Activated CD8-positive, alpha-beta memory T cell treated with anti-CD3 and anti-CD28 coated beads, Interleukin-2, amount 50 U/mL, for 24 hours (primary cell): ENCODE results near the gene WDR47.
"Not testable (repeated sequence)": the region's sequence is repeated elsewhere in the genome, so short reads cannot be mapped to it uniquely, and the experiment has no call there.

Experiments used
- DNase-seq: peaks from one replicate; pipeline ENCODE4 v3.0.0-alpha.2; 2020; ENCODE audit errors: extremely low read depth

Gene WDR47

GRCh38 chr1:108962681-108963051 is 79.2 kb downstream of the WDR47 start:
- no peak for DNase-seq

GRCh38 chr1:108961752-108962486 is 80.0 kb downstream of the WDR47 start:
- no peak for DNase-seq

GRCh38 chr1:108961198-108961597 is 80.7 kb downstream of the WDR47 start:
- DNase-seq: no peak

GRCh38 chr1:108960719-108961118 is 81.2 kb downstream of the WDR47 start:
- no peak for DNase-seq

GRCh38 chr1:108957888-108958287 is 84.0 kb downstream of the WDR47 start:
- no peak for DNase-seq

- DNase-seq: no peak
These were observed 86.0 kb downstream of the WDR47 start for GRCh38 chr1:108955881-108956280.

GRCh38 chr1:108955111-108955510 is 86.8 kb downstream of the WDR47 start:
- DNase-seq: no peak

GRCh38 chr1:108953452-108953851 is 88.5 kb downstream of the WDR47 start:
- DNase-seq: no peak

- no peak for DNase-seq
These were observed 90.7 kb downstream of the WDR47 start for GRCh38 chr1:108951242-108951641.

GRCh38 chr1:108949044-108949443 is 92.9 kb downstream of the WDR47 start:
- DNase-seq: no peak

GRCh38 chr1:108947871-108948525 is 93.9 kb downstream of the WDR47 start:
- no peak for DNase-seq

- no peak for DNase-seq
These were observed 105.7 kb downstream of the WDR47 start for GRCh38 chr1:108936170-108936569.

- no peak for DNase-seq
These were observed 108.0 kb downstream of the WDR47 start for GRCh38 chr1:108933944-108934343.

- not testable (repeated sequence) for DNase-seq
These were observed 114.3 kb downstream of the WDR47 start for GRCh38 chr1:108927565-108927964.

- no peak for DNase-seq
These were observed 116.0 kb downstream of the WDR47 start for GRCh38 chr1:108925920-108926319.
